Fibroblast of mammary gland (primary cell): ENCODE measurements around the gene LDLRAD4.

Experiments used
- DNase-seq: peaks from one replicate; pipeline ENCODE4 v3.0.0-alpha.2; 2010; ENCODE audit warnings: low read depth
- H3K4me3 ChIP-seq: 2 replicates; pipeline ENCODE4 v1.5.1; 2011; ENCODE audit warnings: low read depth, mild to moderate bottlenecking, low read length, moderate library complexity; ENCODE audit not compliant: control insufficient read depth
- TF ChIP-seq, protein P1 (sequence below): conservative IDR thresholded peaks from 2 replicates; pipeline ENCODE4 v1.5.1; 2011; ENCODE audit warnings: low read depth, low read length, inconsistent platforms; ENCODE audit not compliant: control insufficient read depth, insufficient read depth

Gene LDLRAD4

DNA sequence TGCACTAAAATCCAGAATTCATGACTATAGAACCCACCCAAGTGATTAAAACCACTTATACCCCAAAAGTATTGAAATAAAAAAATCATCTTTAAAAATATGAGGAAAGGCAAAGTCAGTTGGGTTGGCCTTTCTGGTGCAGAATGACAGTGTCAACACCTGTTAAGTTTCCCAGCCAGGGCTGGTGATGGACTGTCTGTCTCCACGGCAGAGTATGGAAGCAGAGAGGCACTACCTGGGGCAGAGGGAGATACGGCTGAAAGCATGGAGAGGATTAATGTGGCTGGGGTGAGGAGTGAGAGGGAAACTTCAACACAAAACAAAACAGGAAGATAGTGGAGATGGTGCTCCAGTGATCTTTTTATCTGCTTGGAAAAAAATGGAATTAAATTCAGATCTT is 292.0 kb downstream of the LDLRAD4 start:
- no peak for DNase-seq
- TF ChIP-seq, protein P1, sequence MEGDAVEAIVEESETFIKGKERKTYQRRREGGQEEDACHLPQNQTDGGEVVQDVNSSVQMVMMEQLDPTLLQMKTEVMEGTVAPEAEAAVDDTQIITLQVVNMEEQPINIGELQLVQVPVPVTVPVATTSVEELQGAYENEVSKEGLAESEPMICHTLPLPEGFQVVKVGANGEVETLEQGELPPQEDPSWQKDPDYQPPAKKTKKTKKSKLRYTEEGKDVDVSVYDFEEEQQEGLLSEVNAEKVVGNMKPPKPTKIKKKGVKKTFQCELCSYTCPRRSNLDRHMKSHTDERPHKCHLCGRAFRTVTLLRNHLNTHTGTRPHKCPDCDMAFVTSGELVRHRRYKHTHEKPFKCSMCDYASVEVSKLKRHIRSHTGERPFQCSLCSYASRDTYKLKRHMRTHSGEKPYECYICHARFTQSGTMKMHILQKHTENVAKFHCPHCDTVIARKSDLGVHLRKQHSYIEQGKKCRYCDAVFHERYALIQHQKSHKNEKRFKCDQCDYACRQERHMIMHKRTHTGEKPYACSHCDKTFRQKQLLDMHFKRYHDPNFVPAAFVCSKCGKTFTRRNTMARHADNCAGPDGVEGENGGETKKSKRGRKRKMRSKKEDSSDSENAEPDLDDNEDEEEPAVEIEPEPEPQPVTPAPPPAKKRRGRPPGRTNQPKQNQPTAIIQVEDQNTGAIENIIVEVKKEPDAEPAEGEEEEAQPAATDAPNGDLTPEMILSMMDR: no peak

DNA sequence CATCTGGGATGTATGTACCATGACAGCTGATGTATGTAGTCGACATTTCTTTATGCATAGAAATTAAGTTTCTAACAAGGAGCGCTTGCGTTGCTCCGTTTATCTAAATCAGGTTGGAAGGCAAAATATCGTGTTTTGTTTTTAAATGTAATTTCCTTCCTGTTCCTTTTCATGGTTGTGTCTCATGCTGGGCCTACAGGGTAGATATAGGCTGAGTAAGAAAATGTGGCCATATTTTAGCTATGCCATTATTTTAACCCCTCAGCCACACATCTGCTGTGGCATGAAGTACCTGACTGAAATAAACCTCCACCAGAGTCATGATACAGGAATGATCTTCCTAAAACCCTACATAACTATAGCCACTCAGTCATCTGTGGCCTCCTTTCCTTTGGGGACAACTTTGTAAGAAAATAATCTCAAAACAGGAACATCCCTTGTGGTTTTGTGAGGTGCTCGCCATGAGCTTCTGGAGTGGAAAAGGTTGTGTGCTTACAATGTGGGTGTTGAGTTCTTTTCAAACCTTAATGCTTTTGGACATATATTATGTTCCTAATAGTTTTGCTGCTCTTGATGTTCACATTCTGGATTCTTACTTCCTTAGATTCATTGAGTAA is 293.5 kb downstream of the LDLRAD4 start:
- TF ChIP-seq, protein P1: no peak
- DNase-seq: no peak
- no peak overlapping the region for H3K4me3 ChIP-seq

More for the DNA sequence above, 292.0 kb downstream of the LDLRAD4 start:
- H3K4me3 ChIP-seq: no peak overlapping the region

DNA sequence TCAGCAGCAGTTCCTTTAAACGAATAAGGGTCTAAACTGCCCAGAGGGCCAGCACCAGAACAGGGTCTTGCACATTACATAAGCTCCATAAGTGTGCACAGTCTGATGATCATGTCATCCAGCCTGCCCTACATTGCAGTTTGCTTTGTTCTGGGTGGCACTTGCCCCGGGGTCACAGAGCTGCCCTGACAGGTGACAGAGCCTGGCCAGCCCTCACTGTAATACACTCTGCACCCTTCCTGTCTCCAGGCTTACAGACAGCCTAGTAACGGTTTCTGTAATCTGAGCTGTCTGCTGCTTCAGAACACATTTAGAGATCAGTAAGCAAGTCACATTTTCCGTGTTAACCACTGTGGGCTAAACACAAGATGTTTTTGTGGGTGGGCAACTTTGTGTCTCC is 294.5 kb downstream of the LDLRAD4 start:
- no peak for DNase-seq
- TF ChIP-seq, protein P1: no peak

GRCh38 chr18:13513481-13513880 is 294.9 kb downstream of the LDLRAD4 start:
- H3K4me3 ChIP-seq: no peak overlapping the region
- DNase-seq: no peak
- TF ChIP-seq, protein P1: no peak

More for the DNA sequence above, 294.5 kb downstream of the LDLRAD4 start:
- no peak overlapping the region for H3K4me3 ChIP-seq

GRCh38 chr18:13514558-13514957 is 296.0 kb downstream of the LDLRAD4 start:
- H3K4me3 ChIP-seq: no peak overlapping the region
- TF ChIP-seq, protein P1: no peak
- no peak for DNase-seq

- DNase-seq: no peak
- H3K4me3 ChIP-seq: no peak overlapping the region
- TF ChIP-seq, protein P1: no peak
Measured at GRCh38 chr18:13516855-13517254, 298.3 kb downstream of the LDLRAD4 start.

GRCh38 chr18:13517369-13517768 is 298.8 kb downstream of the LDLRAD4 start:
- DNase-seq: no peak
- TF ChIP-seq, protein P1: no peak
- no peak overlapping the region for H3K4me3 ChIP-seq
